Hematopoietic multipotent progenitor cell treated with erythropoietin and hydrocortisone succinate and interleukin-3 and kit ligand, for 6 days (in vitro differentiated cells): ENCODE data around the gene CENPS.
"Not testable (repeated sequence)": the region's sequence is repeated elsewhere in the genome, so short reads cannot be mapped to it uniquely, and the experiment has no call there.

Experiments
- DNase-seq: peaks from one replicate; pipeline ENCODE4 v3.0.0-alpha.2; 2015

CENPS gene

GRCh38 chr1:10430216-10431069 is at the start of gene CENPS:
TSS of gene CENPS (plus strand) at chr1:10430433. CDS start at chr1:10430518, 85 bp downstream.
- DNase-seq = peak; percentile 93

DNA sequence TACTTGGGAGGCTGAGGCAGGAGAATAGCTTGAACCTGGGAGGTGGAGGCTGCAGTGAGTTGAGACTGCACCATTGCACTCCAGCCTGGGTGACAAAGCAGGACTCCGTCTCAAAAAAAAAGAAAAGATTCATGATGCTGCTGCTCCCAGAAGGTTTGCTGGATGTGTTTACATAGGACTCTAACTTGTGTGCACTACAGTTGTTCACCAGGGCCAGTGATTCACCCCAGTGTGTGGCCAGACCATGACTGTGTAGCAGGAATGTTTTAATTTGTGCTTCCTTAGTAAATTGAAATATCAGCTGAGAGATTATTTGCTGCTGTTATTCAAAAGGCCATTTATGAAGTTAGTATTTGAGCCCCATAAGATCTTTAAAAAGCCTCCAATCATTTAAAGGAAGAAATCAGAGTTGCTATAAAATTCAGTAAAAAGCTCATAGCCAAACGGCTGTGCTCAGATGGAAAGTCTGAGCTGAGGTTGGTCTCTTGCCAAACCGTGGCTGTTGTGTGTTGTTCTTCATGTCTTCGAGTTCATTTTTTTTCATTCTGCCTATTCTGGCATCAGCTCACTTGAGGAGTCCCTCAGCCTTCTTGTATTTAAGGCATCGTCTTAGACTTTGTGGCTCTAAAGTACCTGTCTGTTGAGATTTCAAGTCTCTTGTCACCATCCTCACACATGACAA is 49.5 kb upstream of the CENPS start:
- no peak for DNase-seq

DNA sequence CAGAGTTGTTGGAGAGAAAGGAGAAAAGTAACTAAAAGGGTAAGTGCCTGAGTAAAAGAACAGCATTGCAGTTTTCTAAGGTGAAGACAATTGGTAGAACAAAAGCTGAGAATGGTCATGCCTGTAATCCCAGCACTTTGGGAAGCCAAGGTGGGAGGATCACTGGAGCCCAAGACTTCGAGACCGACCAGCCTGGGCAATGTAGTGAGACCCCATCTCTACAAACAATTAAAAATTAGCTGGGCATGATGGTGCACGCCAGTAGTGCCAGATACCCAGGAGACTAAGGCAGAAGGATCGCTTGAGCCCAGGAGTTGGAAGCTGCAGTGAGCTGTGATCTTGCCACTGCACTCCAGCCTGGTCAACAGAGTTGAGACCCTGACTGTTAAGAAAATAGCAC is 46.6 kb upstream of the CENPS start:
- DNase-seq = no peak

DNA sequence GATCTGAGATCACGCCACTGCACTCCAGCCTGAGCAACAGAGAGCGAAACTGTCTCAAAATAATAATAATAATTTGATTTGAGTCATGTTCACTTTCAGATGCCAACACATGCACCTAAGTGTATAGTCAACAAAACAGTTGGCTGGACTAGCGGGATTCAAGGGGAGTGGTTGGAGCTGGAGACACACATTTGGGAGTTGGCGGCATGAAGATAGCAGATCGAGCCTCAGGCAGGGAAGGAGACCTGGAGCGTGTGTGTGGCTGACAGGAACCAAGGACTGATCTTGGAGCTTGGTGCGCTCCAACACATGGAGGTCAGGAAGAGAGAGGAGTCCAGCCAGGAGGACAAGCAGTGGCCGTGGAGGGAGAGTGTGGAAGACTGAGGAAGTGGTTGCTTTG is 46.0 kb upstream of the CENPS start:
- no peak for DNase-seq

- DNase-seq = no peak
Observed at GRCh38 chr1:10386761-10387676, 43.2 kb upstream of the CENPS start.

DNA sequence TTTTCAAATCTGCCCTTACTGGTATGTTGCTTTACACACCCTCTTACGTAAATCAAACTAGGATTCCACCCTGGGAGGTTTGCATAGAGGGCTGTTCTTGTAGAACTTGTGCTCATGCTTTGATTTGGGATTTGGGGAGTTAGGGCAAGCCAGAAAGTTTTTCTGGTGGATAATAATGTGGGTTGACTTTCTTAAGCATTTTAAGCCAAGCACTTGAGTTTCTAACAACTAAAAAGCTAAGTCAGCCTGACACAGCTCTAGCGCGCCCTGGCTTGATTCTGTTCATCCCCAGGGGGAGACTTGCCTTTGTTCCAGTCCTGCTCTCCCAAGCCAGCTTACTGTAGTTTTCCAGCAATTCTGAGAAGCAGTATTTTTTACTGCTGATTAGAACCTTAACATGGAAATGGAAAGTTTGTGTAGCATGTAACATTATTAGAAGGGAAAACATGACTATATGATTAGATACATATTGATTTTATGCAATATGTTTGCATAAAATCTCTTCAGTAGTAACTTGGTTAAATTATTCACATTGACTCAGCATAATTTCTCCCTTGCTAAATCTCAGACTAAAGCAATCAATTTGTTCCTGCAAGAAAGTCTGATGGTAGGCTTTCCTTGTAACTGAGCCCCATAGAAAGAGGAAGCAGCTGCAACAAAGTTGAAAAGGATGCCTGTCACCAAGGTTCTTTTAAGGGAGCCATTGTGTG is 42.4 kb upstream of the CENPS start:
- DNase-seq = peak; percentile 74

DNA sequence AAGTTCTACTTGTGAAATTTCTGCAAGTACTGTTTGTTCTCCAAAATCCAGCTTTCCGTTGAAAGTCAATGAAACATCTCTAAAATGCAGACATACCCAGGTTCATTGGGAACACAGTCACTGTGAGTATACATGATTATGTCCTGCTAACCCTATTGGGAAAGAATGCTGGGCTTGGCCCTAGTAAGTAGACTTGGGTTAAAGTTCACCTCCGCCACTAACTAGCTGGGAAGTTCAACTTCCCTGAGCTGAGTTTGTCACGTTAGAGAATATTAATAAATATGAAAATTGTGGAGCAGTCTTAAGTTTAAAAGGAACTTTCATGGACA is 41.9 kb upstream of the CENPS start:
- DNase-seq = no peak

DNA sequence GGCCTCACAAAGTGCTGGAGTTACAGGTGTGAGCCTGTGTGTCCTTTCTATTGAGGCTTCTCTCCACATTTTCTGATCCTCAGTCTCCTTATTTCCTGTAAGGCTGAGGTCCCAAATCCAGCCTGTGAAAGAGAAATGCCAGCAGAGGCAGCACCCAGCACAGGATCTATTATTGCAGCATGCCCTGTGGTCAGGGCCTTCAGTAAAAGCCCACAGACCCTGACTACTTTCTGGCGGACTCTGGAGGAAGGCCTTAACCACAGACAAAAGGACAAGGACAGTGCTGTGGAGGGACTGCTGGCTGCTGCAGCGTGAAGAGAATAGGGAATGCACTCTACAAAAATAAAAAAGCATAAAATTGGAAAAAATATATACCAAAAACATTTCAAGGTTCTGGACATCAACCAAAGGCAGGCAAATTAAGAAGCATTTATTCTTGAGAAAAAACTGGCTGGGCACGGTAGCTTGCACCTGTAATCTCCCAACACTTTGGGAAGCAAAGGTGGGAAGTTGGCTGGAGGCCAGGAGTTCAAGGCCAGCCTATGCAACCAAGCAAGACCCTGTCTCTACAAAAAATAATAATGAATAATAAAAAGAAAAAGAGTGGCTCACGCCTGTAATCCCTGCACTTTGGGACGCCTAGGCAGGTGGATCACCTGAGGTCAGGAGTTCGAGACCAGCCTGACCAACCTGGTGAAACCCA is 40.8 kb upstream of the CENPS start:
- peak; percentile 42 for DNase-seq

- DNase-seq = no peak
Observed at GRCh38 chr1:10396870-10397269, 33.4 kb upstream of the CENPS start.

- DNase-seq = no peak
Observed at GRCh38 chr1:10398278-10398733, 31.9 kb upstream of the CENPS start.

DNA sequence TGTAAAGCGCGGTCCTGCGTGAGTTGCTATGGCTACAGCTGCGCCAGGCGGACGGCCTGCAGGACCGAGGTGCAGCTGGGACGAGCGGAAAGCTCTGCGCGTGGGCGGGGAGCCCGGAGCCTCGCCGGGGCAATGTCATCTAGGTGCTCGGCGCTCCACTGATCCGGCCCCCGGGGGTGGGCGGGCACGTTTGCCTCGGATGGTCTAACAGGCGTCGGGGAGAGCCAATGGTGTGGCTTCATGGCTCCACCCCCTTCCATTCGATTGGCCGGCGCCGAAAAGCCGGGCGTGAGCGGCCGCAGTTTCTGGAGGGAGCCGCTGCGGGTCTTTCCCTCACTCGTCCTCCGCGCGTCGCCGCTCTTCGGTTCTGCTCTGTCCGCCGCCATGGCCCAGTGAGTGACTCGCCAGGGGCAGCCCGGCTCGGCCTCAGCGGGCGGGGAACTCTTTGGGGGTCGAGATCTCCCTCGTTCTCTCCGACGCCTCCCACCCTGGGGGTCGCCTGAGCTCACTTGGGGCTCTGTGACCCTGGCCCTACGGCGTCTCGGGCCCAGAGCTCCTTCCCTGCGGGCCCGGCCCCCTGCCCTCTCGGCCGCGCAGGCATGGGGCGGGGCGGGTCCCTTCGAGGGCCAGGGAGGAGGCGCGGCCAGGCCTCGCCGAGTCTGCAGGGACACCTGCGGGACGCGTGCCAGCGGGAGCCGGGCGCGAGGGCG is 31.3 kb upstream of the CENPS start, which contains the start of gene PGD:
TSS of gene PGD (plus strand) at position 331 of the 710 bp plus-strand sequence. CDS start at position 385, 54 bp downstream.
- peak; percentile 99 for DNase-seq

- peak; percentile 48 for DNase-seq
Observed at GRCh38 chr1:10399444-10399941, 30.7 kb upstream of the CENPS start.

- no peak for DNase-seq
Observed at GRCh38 chr1:10400013-10400412, 30.2 kb upstream of the CENPS start.

GRCh38 chr1:10401281-10401680 is 29.0 kb upstream of the CENPS start:
- no peak for DNase-seq

GRCh38 chr1:10402729-10403274 is 27.4 kb upstream of the CENPS start:
- no peak for DNase-seq

DNA sequence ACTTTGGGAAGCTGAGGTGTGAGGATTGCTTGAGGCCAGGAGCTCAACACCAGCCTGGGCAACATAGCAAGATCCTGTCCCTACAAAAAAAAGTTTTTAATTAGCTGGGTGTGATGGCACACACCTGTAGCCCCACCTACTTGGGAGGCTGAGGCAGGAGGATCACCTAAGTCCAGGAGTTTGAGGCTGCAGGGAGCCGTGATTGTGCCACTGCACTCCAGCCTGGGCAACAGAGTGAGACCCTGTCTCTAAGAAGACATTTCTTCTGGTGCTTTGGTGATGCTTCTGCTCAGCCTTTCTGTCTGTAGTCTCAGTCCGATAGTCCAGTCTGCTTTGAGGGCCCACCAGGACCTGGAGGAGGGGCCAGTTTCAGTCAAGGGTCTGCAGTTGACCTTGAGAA is 23.0 kb upstream of the CENPS start:
- no peak for DNase-seq

DNA sequence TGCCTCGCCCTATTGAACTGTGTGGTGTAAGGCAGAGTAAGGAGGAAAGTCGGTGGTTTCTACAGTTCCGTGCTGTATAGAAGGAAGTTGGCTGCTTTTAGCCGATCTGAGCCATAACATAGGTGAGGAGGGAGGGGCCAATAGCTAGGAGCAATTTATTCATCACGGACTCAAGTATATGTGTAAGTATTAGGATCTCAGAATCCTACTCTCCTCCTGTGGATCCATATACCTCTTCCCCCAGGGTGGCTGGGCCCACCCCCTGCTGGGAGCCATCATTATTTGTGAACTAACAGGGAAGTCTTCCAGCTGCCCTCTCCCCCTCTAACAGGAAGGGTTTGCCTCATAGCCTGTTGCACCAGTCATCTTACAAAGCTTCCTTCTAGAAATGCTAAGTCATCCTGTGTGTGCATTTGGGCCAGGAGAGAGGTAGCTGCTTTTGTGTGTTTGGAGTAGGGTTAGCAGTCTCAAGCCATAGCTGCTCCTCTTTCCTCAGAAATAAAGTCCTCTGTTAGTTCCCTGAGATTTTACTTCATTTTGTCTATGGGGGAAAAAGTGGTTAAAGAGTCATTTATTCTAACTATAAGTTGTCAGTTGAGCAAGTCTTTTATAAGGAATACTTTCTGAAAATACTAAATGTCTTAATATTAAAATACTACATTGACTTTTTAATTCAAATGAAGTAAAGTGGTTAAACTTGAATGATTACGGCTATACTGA is 14.9 kb upstream of the CENPS start:
- peak; percentile 92 for DNase-seq

GRCh38 chr1:10415967-10416366 is 14.3 kb upstream of the CENPS start:
- DNase-seq = not testable (repeated sequence)

GRCh38 chr1:10418741-10419140 is 11.5 kb upstream of the CENPS start:
- not testable (repeated sequence) for DNase-seq

DNA sequence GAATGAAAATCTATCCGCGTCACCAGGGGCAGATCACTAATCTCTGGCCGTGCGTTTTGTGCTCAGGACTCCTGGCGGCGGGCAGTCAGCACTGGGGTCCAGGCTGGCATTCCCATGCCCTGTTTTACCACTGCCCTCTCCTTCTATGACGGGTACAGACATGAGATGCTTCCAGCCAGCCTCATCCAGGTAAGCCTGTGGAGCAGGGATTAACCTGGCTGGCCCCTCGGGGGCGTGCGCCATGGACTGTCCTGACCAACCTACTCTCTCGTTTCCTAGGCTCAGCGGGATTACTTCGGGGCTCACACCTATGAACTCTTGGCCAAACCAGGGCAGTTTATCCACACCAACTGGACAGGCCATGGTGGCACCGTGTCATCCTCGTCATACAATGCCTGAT is 10.9 kb upstream of the CENPS start:
- DNase-seq = no peak
